GM12878 (cell line): ENCODE results near the gene DYNC2H1. TPM values are rescaled to one million over a fixed set of nuclear protein-coding genes. Genes with fewer than 3 reads are reported as not detected.

ENCODE experiments used
- CREB1 ChIP-seq: IDR thresholded peaks from 2 replicates; pipeline ENCODE4 v1.6.1; 2012; ENCODE audit warnings: low read depth, mild to moderate bottlenecking, inconsistent platforms
- FOXK2 ChIP-seq: fragments of 450-650 bp; IDR thresholded peaks from 2 replicates; pipeline ENCODE4 v1.6.1; 2017; ENCODE audit warnings: mild to moderate bottlenecking, moderate library complexity
- HDGF ChIP-seq: fragments of 450-650 bp; IDR thresholded peaks from 2 replicates; pipeline ENCODE4 v1.6.1; 2016; ENCODE audit warnings: antibody characterized with exemption
- HSF1 ChIP-seq: fragments of 150-350 bp; IDR thresholded peaks from 2 replicates; pipeline ENCODE4 v1.6.1; 2014; ENCODE audit warnings: mild to moderate bottlenecking, low read depth, low read length
- JUND ChIP-seq: IDR thresholded peaks from 2 replicates; pipeline ENCODE4 v1.6.1; 2012; ENCODE audit warnings: low read depth, mild to moderate bottlenecking, low read length, improper control_type of control experiment, moderate library complexity
- MTA3 ChIP-seq: IDR thresholded peaks from 2 replicates; pipeline ENCODE4 v1.6.1; 2012; ENCODE audit warnings: low read length, inconsistent platforms, borderline replicate concordance
- MXI1 ChIP-seq: fragments of 150-350 bp; IDR thresholded peaks from 2 replicates; pipeline ENCODE4 v1.6.1; 2011; ENCODE audit warnings: low read depth, mild to moderate bottlenecking, inconsistent platforms, low read length, improper control_type of control experiment
- MYB ChIP-seq: fragments of 150-350 bp; IDR thresholded peaks from 2 replicates; pipeline ENCODE4 v1.6.1; 2014; ENCODE audit warnings: mild to moderate bottlenecking, low read depth, low read length, borderline replicate concordance
- NRF1 ChIP-seq: conservative IDR thresholded peaks from 2 replicates; pipeline ENCODE4 v1.6.1; 2011; ENCODE audit warnings: mild to moderate bottlenecking, low read depth, low read length, improper control_type of control experiment
- PBX3 ChIP-seq: IDR thresholded peaks from 2 replicates; pipeline ENCODE4 v1.6.1; 2011; ENCODE audit warnings: mild to moderate bottlenecking, low read depth, low read length, moderate library complexity; ENCODE audit not compliant: insufficient replicate concordance
- POLR2AphosphoS2 ChIP-seq: IDR thresholded peaks from 2 replicates; pipeline ENCODE4 v1.6.1; 2011; ENCODE audit warnings: low read depth, mild to moderate bottlenecking, low read length, improper control_type of control experiment, moderate library complexity
- RBBP5 ChIP-seq: fragments of 200-600 bp; sonication (generic); conservative IDR thresholded peaks from 2 replicates; pipeline ENCODE4 v1.6.1; 2016
- RCOR1 ChIP-seq: conservative IDR thresholded peaks from 2 replicates; pipeline ENCODE4 v1.6.1; 2012; ENCODE audit warnings: low read depth, low read length, improper control_type of control experiment
- SIX5 ChIP-seq: IDR thresholded peaks from 2 replicates; pipeline ENCODE4 v1.6.1; 2011; ENCODE audit warnings: mild to moderate bottlenecking, low read depth, low read length, moderate library complexity; ENCODE audit not compliant: severe bottlenecking
- TCF12 ChIP-seq: IDR thresholded peaks from 2 replicates; pipeline ENCODE4 v1.6.1; 2011; ENCODE audit warnings: low read depth, mild to moderate bottlenecking, low read length
- ZNF274 ChIP-seq: IDR thresholded peaks from one replicate; pipeline ENCODE4 v1.8.0; 2011; ENCODE audit not compliant: insufficient read length, insufficient read depth
- ZNF384 ChIP-seq: IDR thresholded peaks from 2 replicates; pipeline ENCODE4 v1.6.1; 2012; ENCODE audit warnings: low read depth, mild to moderate bottlenecking, low read length, improper control_type of control experiment, borderline replicate concordance
- polyA plus RNA-seq, 11 experiments: library from polyadenylated mRNA; depleted of rRNA in 4 of 11; unstranded in 6 of 11; stranded (reverse) in 5 of 11; fragments of >200 nt; fragmentation: Nextera tagmentation in 4 of 11; fragmentation: Illumina TruSeq in 1 of 11; extraction: Ambion mirVana in 4 of 11; extraction: Trizol in 1 of 11; gene quantifications; 1 replicate in 1 of 11; 2 replicates in 10 of 11; pipeline versions ENCODE4 v1.2.1 to v1.2.3, GENCODE V29; 2011 to 2016; ENCODE audit warnings: inconsistent platforms in 2 of 11, missing spikeins in 2 of 11, low read depth in 1 of 11
- total RNA-seq, 4 experiments: library from RNA; depleted of rRNA in 3 of 4; stranded (reverse); fragments of >200 nt in 3 of 4; fragmentation: Illumina TruSeq in 1 of 4; extraction: Trizol in 1 of 4; gene quantifications; 2 replicates each; pipeline versions ENCODE4 v1.2.1 to v1.2.3, GENCODE V29; 2013 to 2021
- TF ChIP-seq, protein P1 (sequence below): IDR thresholded peaks from 2 replicates; pipeline ENCODE4 v1.6.1; 2012; ENCODE audit warnings: mild to moderate bottlenecking, low read depth, low read length
- TF ChIP-seq, protein P2 (sequence below): IDR thresholded peaks from 2 replicates; pipeline ENCODE4 v1.6.1; 2012; ENCODE audit warnings: low read length, inconsistent platforms
- TF ChIP-seq, protein P3 (sequence below): fragments of 450-650 bp; IDR thresholded peaks from 2 replicates; pipeline ENCODE4 v1.6.1; 2017; ENCODE audit warnings: mild to moderate bottlenecking, low read depth, inconsistent platforms; ENCODE audit not compliant: poor library complexity, severe bottlenecking

DYNC2H1 gene
- total and polyA plus RNA-seq, 10 of the 15 experiments (the other 5 are each of a cell fraction or from before 2014, with no cell fraction given), result 0.12 to 3.9 (median 0.23) TPM; not detected in 2

GRCh38 chr11:103091801-103092524, 17.3 kb upstream of the DYNC2H1 start, which contains the start of gene DCUN1D5 (continued):
- TF ChIP-seq, protein P1, sequence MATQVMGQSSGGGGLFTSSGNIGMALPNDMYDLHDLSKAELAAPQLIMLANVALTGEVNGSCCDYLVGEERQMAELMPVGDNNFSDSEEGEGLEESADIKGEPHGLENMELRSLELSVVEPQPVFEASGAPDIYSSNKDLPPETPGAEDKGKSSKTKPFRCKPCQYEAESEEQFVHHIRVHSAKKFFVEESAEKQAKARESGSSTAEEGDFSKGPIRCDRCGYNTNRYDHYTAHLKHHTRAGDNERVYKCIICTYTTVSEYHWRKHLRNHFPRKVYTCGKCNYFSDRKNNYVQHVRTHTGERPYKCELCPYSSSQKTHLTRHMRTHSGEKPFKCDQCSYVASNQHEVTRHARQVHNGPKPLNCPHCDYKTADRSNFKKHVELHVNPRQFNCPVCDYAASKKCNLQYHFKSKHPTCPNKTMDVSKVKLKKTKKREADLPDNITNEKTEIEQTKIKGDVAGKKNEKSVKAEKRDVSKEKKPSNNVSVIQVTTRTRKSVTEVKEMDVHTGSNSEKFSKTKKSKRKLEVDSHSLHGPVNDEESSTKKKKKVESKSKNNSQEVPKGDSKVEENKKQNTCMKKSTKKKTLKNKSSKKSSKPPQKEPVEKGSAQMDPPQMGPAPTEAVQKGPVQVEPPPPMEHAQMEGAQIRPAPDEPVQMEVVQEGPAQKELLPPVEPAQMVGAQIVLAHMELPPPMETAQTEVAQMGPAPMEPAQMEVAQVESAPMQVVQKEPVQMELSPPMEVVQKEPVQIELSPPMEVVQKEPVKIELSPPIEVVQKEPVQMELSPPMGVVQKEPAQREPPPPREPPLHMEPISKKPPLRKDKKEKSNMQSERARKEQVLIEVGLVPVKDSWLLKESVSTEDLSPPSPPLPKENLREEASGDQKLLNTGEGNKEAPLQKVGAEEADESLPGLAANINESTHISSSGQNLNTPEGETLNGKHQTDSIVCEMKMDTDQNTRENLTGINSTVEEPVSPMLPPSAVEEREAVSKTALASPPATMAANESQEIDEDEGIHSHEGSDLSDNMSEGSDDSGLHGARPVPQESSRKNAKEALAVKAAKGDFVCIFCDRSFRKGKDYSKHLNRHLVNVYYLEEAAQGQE, result no peak
- TF ChIP-seq MTA3 (no peak), RCOR1 (peak; percentile 53; the same call in 1 of the 2 replicates), SIX5 (no peak), JUND (peak; percentile 53; the same call in 1 of the 2 replicates), CREB1 (peak; percentile 93), TCF12 (no peak), MXI1 (peak; percentile 92), ZNF384 (no peak), HSF1 (no peak), POLR2AphosphoS2 (peak; percentile 86), PBX3 (peak; percentile 41), NRF1 (no peak), ZNF274 (no peak), FOXK2 (no peak), HDGF (no peak), MYB (no peak), RBBP5 (no peak)
- TF ChIP-seq, protein P2, sequence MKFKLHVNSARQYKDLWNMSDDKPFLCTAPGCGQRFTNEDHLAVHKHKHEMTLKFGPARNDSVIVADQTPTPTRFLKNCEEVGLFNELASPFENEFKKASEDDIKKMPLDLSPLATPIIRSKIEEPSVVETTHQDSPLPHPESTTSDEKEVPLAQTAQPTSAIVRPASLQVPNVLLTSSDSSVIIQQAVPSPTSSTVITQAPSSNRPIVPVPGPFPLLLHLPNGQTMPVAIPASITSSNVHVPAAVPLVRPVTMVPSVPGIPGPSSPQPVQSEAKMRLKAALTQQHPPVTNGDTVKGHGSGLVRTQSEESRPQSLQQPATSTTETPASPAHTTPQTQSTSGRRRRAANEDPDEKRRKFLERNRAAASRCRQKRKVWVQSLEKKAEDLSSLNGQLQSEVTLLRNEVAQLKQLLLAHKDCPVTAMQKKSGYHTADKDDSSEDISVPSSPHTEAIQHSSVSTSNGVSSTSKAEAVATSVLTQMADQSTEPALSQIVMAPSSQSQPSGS, result peak; percentile 19; the same call in 1 of the 2 replicates
- TF ChIP-seq, protein P3, sequence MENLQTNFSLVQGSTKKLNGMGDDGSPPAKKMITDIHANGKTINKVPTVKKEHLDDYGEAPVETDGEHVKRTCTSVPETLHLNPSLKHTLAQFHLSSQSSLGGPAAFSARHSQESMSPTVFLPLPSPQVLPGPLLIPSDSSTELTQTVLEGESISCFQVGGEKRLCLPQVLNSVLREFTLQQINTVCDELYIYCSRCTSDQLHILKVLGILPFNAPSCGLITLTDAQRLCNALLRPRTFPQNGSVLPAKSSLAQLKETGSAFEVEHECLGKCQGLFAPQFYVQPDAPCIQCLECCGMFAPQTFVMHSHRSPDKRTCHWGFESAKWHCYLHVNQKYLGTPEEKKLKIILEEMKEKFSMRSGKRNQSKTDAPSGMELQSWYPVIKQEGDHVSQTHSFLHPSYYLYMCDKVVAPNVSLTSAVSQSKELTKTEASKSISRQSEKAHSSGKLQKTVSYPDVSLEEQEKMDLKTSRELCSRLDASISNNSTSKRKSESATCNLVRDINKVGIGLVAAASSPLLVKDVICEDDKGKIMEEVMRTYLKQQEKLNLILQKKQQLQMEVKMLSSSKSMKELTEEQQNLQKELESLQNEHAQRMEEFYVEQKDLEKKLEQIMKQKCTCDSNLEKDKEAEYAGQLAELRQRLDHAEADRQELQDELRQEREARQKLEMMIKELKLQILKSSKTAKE, result no peak
